Prostate gland (tissue), 2 donors: Measurements from ENCODE around the gene ZNF382.

Source experiments
- CTCF ChIP-seq, 4 experiments: fragments of 200-600 bp in 2 of 4; fragments of 450-650 bp in 2 of 4; sonication (generic) in 2 of 4; IDR thresholded peaks; 1 replicate in 3 of 4; 2 replicates in 1 of 4; pipeline ENCODE4 v1.5.1; 2016 to 2019; ENCODE audit warnings: antibody characterized with exemption in 4 of 4, mild to moderate bottlenecking in 2 of 4, moderate library complexity in 2 of 4
- POLR2A ChIP-seq: fragments of 450-650 bp; IDR thresholded peaks from one replicate; pipeline ENCODE4 v1.6.1; 2016; ENCODE audit warnings: antibody characterized with exemption, mild to moderate bottlenecking
- POLR2AphosphoS5 ChIP-seq: sonication (generic); formaldehyde crosslinking; IDR thresholded peaks from one replicate; pipeline ENCODE4 v1.6.1; 2017; ENCODE audit warnings: antibody characterized with exemption

DNA sequence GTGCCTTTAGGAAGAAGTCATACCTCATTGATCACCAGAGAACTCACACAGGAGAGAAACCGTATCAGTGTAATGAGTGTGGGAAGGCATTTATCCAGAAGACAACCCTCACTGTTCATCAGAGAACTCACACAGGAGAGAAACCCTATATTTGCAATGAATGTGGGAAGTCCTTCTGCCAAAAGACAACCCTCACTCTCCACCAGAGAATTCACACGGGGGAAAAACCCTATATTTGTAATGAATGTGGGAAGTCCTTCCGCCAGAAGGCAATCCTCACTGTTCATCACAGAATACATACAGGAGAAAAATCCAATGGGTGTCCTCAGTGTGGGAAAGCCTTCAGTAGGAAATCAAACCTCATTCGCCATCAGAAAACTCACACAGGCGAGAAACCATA, 21.9 kb downstream of the ZNF382 start:
- no peak for TF ChIP-seq CTCF (IDR thresholded peaks at IDR 0.05)
- no peak for TF ChIP-seq POLR2AphosphoS5
- no peak for TF ChIP-seq POLR2A
